Posterior vena cava (tissue), 2 donors: ENCODE measurements around the gene MORN4. TPM values are rescaled to one million over a fixed set of nuclear protein-coding genes. Genes with fewer than 3 reads are reported as not detected.

Experiments used
- total RNA-seq, 2 donors: library from RNA; stranded (reverse); fragmentation: NEBNext Ultra II Directional; extraction: Animal tissue kit (Norgen Biotek cat#: 25700); gene quantifications; one replicate each; pipeline ENCODE4 v1.2.1, GENCODE V29; 2021
- donor health status: DM: yes; HTN: yes; CAD: no.
- donor health status: DM: yes; HTN: yes; CAD: no.

Gene MORN4
- total RNA-seq, 2 donors from 2014 or later: 3.4 to 6.5 TPM

Other genes starting within 250 kb of the MORN4 start
- 10 to 100 TPM; 16.7 to 25.9 TPM for gene RRP12, start 232.2 kb downstream of the MORN4 start, total RNA-seq
- 100 to 1,000 TPM; 153 to 171 TPM for gene PGAM1, start 207.3 kb downstream of the MORN4 start, total RNA-seq
- 10 to 100 TPM; 22.3 to 28.6 TPM for gene EXOSC1, start 187.5 kb downstream of the MORN4 start, total RNA-seq
- gene ZDHHC16, start 187.3 kb downstream of the MORN4 start, total RNA-seq: 10 to 100 TPM; 21.5 to 24.8 TPM
- gene MMS19, start 135.1 kb downstream of the MORN4 start, total RNA-seq: 10 to 100 TPM; 29.5 to 32.1 TPM
- gene UBTD1, start 134.6 kb downstream of the MORN4 start, total RNA-seq: 10 to 100 TPM; 15.6 to 16.5 TPM
- 1 to 10 TPM in 1 of 2 donors, under 1 TPM in 1; 0.67 to 1.1 TPM for gene ANKRD2, start 60.7 kb downstream of the MORN4 start, total RNA-seq
- gene HOGA1, start 49.1 kb downstream of the MORN4 start, total RNA-seq: 1 to 10 TPM; 1.5 to 4.1 TPM
- under 1 TPM; 0.19 to 0.46 TPM for gene C10orf62, start 43.8 kb downstream of the MORN4 start, total RNA-seq
- gene PI4K2A, start 7.2 kb upstream of the MORN4 start, total RNA-seq: 10 to 100 TPM; 13.8 to 15.9 TPM
- 10 to 100 TPM; 15.0 to 17.6 TPM for gene AVPI1, start 53.7 kb upstream of the MORN4 start, total RNA-seq
- gene MARVELD1, start 80.2 kb upstream of the MORN4 start, total RNA-seq: 10 to 100 TPM; 87.5 to 96.8 TPM
- 10 to 100 TPM; 15.8 to 16.0 TPM for gene ZFYVE27, start 103.6 kb upstream of the MORN4 start, total RNA-seq
- under 1 TPM; 0.38 to 0.56 TPM for gene SFRP5, start 138.5 kb upstream of the MORN4 start, total RNA-seq
- gene GOLGA7B, start 216.3 kb upstream of the MORN4 start, total RNA-seq: under 1 TPM; 0.19 TPM